GM19455 (cell line): ENCODE data around the gene KIF3A.

Experiments used
- ATAC-seq: cut with Tn5 transposase; IDR thresholded peaks from one replicate; pipeline ENCODE4 v1.9.1; 2021; ENCODE audit not compliant: unreplicated experiment

KIF3A gene

DNA sequence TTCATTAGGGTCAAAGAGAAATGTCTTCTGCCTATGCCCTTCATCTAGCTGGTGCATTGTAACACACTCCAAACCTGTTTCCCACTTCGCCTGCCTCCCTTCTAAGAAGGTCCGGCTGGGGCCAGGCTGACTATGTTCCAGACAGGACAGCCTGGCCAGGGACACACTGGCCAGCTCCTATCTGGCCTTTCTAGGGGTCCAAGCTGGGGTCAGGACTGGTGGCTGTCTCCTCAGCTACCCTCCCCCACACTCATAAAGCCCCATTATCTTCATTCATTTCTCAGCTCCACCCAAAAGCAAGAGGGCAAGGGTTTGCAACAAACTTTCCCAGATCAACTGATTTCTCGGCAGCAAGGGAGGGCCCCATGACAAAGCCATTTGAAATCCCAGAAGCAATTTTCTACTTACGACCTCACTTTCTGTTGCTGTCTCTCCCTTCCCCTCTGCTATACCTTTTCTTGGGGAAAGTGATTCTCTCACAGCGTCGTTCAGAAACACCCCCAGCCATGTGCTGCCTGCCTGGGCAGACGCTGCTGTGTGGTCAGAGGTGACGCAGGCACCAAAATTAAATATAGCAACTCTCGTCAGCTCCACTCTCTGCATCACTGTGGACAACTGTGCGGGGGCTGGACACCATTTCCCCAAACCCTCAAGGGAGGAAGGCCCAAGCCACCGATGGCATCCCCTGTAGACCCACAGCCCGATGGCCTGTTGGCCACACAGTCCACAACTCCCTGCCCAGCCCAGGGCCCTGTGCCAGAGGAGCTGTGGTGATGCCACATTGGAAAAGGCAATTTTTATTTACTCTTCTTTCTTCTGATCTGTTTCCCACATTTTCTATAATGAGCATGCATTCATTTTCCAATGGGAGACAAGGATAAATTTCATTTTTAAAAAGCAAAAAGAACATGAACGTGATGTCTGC lies 73.3 kb downstream of the KIF3A start:
- ATAC-seq: peak; percentile 51

DNA sequence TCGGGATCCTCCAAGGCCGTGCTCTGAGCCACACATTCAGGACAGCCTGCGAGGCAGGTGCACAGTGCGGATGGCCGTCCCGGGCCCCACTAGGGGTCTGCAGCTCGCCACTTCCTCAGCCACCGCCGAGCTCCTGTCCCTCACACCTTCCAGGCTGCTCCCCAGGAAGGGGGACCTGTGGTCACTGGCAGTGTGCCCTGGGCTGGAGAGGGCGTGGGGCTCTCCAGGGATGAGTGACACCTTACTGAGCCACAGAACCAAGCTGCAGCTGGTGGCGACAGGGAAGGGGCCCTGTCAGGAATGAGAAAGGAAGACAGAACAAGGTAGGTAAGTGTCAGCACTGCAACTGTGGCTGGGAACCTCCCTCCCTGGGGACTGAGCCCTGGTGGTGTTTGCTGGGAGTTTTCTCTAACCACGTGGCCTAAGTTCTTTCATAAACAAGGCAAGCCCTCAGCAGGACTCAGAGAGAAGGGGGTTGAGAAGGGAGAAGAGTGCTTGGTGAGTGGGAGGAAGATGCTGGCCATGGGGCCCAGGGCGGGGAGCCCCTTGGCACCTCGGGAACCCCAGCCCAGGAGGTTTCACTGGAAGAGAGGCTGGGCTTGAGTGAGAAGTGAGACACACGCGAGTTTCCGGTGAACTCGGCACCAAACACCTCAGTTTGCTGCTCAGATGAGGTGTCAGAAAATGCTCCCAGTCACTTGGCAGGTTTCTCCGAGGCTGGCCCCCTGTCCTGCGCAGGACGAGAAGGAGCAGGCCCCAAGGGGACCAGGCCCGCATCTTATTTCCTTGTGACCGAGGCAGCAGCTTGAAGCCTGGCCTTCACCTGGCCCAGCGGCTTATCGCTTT lies 74.2 kb downstream of the KIF3A start:
- ATAC-seq: peak; percentile 52

DNA sequence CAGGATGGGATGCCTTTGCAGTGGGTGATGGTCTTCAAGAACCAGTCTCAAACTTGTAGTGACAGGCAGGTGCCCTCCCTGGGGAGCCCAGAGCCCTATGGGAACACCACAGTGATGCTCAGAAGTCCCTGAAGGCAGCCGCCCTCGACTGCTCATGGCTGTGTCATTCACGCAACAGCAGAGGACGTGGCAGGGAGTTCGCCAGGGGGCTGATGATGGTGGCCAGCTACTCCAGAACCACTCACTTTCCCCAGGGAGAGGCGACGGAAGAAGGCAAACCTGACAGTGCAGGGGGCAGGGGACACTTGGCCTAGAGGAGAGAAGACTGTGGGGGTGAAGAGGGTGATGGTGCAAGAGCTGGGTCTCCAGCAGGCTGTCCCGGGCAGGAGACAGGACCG lies 75.3 kb downstream of the KIF3A start:
- no peak for ATAC-seq

DNA sequence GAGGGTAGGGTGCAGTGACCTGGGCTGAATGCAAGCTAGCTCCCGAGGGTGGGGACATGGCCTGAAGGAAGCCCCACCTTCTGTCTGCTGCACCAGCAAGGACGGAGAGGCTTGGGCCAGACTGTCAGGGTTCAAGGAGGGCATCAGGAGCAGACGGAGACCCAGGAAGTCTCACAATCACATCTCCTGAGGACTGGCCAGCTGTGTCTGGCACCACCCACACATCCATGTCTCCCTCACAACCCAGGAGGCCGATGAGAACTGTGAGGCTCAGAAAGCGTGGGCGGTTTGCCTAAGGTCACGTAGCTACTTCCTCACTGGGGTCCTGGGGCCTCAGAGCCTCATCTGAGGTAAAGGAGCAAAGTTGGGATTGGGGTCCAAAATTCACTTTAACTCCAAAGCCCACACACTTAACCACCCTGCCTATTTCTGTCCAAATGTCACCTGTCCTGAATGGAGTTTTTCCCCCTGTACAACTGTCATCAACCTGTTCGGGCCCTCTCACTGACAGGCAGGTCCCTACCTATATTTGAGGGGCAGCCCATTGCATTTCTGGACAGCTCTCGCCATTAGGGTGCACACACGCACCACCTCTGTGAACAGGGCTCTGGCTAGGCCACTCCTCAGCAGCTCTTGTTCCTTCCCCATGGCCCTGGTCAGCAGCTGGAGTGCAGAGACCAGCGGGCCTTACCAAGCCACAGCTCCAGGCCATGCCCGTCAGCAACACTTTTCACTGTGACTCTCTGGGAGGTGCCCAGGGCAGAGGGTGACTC lies 75.9 kb downstream of the KIF3A start:
- no peak for ATAC-seq

DNA sequence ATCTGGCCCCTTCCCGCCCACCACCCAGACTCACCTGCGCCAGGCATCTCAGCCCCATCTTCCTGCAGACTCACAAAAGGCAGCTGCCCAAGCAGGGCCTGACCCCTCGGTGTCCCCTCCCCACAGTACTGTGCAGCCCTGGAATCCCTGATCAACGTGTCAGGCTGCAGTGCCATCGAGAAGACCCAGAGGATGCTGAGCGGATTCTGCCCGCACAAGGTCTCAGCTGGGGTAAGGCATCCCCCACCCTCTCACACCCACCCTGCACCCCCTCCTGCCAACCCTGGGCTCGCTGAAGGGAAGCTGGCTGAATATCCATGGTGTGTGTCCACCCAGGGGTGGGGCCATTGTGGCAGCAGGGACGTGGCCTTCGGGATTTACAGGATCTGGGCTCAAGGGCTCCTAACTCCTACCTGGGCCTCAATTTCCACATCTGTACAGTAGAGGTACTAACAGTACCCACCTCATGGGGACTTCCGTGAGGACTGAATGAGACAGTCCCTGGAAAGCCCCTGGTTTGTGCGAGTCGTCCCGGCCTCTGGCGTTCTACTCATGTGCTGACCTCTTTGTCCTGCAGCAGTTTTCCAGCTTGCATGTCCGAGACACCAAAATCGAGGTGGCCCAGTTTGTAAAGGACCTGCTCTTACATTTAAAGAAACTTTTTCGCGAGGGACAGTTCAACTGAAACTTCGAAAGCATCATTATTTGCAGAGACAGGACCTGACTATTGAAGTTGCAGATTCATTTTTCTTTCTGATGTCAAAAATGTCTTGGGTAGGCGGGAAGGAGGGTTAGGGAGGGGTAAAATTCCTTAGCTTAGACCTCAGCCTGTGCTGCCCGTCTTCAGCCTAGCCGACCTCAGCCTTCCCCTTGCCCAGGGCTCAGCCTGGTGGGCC lies 77.5 kb downstream of the KIF3A start:
- ATAC-seq: no peak

DNA sequence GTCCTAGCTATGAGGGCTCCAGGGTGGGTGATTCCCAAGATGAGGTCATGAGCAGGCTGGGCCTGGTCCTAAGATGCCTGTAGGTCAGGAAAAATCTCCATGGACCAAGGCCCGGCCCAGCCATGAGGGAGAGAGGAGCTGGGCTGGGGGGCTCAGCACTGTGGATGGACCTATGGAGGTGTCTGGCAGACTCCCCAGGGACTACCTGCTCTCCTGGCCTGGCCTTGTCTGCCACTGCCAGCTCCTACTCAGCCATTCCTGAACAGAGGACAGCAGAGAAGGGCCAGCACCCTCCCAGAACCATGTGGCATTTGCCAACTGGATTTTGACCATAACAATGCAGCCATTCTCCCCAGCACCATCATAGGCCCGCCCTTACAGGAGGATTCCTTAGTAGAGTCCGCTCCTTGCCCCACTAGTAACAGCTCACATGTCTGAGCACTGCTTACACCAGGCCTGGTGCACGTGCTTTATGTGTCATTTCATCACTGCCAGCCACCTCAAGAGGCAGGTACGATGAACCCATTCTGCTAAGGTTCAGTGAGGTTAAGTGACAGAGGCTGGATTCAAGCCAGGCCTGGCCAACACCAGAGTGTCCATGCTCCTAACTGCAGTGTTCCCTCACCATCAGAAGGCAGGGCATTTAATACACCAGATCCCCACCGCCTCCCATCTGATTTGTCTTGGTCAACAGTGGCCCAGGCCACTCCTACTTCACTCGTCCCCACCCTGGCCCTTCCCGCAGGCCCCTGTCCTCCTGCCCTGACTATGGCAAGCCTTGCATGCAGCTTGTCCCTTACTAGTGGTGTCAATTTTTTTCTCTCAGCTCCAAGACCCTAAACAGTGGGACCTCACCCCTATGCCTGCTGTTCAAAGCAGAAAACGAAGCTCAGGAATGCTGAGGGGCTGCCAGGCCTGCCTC lies 78.7 kb downstream of the KIF3A start:
- no peak for ATAC-seq

DNA sequence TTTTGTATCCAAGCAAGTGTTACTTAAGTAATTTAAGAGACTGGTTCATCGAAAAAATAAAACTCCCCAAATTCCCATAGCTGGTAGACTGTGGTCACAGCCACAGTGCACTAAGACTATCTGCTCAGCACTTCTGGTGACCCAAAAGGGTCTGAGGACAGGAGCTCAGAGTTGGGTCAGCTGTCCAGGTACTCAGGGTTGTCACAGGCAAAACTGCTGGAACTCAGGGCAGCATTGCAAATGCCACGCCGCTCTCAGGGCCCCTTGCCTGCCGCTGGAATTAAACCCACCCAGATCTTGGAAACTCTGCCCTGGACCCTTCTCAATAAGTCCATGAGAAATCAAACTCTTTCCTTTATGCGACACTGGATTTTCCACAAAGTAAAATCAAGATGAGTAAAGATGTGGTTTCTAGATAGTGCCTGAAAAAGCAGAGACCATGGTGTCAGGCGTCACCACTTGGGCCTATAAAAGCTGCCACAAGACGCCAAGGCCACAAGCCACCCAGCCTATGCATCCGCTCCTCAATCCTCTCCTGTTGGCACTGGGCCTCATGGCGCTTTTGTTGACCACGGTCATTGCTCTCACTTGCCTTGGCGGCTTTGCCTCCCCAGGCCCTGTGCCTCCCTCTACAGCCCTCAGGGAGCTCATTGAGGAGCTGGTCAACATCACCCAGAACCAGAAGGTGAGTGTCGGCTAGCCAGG lies 79.5 kb downstream of the KIF3A start, which contains the start of gene IL13:
TSS of gene IL13 (plus strand) at position 498 of the 705 bp plus-strand sequence. CDS start at position 512, 14 bp downstream.
- ATAC-seq: no peak

DNA sequence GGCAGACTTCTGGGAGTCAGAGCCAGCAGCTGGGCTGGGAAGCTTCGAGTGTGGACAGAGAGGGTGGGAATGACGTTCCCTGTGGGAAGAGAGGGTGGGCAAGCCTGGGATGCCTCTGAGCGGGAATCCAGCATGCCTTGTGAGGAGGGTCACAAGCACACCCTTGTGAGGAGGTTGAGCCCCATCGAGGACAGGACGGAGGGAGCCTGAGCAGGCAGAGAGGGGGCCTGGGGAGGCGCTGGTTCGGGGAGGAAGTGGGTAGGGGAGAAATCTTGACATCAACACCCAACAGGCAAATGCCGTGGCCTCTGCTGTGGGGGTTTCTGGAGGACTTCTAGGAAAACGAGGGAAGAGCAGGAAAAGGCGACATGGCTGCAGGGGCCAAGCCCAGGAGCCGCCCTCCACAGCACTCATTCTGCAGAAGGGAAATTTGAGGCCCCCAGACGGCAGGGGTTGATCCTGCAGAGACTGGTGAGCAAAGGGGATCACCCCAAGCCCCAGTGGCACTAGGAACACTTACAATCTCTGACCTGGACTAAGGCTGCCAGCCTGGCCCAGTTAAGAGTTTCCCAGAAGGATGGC lies 80.5 kb downstream of the KIF3A start:
- no peak for ATAC-seq

- no peak for ATAC-seq
Observed at GRCh38 chr5:132655821-132656773, 81.2 kb downstream of the KIF3A start.

- no peak for ATAC-seq
Observed at GRCh38 chr5:132653716-132654115, 83.6 kb downstream of the KIF3A start.

DNA sequence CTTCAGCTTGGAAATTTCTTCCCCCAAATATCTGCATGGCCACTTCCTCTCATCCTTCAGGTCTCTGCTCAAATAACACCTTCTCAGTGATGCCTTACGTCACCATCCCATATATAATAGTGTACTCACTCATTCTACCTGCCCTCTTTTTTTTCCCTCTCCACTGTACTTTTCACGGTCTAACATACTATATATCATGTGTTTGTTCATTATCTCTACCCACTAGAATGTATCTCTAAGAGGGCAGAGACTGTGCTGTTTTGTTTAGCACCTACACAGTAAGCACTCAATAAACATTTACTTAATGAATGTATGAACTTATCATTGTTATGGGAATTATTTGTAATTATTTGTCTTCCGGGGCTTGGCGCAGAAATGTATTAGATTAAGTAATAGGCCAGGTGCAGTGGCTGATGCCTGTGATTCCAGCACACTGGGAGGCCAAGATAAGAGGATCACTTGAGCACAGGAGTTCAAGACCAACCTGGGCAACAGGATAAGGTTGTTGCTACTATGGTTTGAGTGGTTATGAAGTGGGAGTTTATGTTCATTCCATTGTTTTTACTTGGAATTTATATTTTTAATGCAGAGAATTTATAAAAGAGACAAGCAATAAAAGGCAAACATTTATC lies 85.4 kb downstream of the KIF3A start:
- no peak for ATAC-seq

DNA sequence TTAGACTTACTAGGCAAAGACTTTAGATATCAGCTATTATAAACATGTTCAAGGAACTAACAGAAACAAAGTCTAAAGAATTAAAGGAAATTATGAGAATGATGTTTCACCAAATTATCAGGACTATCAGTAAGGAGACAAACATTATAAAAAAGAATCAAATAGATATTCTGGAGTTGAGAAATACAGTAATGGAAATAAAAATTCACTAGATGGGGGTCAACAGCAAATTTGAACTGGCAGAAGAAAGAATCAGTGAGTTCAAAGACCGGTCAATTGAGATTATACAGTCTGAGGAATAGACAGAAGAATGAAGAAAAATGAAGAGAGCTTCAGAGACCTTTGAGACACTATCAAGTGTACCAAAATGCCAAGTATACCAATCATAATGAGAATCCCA lies 89.0 kb downstream of the KIF3A start:
- ATAC-seq: no peak

- no peak for ATAC-seq
Observed at GRCh38 chr5:132647473-132647872, 89.9 kb downstream of the KIF3A start.

- no peak for ATAC-seq
Observed at GRCh38 chr5:132646583-132647266, 90.6 kb downstream of the KIF3A start.

GRCh38 chr5:132644177-132644576 lies 93.2 kb downstream of the KIF3A start:
- ATAC-seq: no peak
